Heart left ventricle (tissue), 16 donors: ENCODE results near the gene TMEM52B. TPM values are rescaled to one million over a fixed set of nuclear protein-coding genes. Genes with fewer than 3 reads are reported as not detected.

Experiments
- ATAC-seq, 4 donors: fragments of 200-7000 bp; cut with Tn5 transposase; one replicate each; pipeline ENCODE4 v1.9.1; 2020 to 2022; ENCODE audit warnings: moderate library complexity in 4 of 4, mild to moderate bottlenecking in 3 of 4, moderate number of reproducible peaks in 1 of 4
- DNase-seq, 5 donors: peaks; one replicate each; pipeline ENCODE4 v3.0.0-alpha.2; 2020
- H3K27ac ChIP-seq, 12 donors: fragments of 200-600 bp; sonication (generic) in 4 of 12; one replicate each; pipeline versions ENCODE4 v1.5.0 to v1.8.0; 2016 to 2022; ENCODE audit warnings: mild to moderate bottlenecking in 2 of 12
- H3K27me3 ChIP-seq, 9 donors: fragments of 200-600 bp; sonication (generic) in 2 of 9; one replicate each; pipeline versions ENCODE4 v1.5.1 to v1.8.0; 2016 to 2022; ENCODE audit warnings: mild to moderate bottlenecking in 3 of 9
- H3K36me3 ChIP-seq, 9 donors: fragments of 200-600 bp; sonication (generic) in 2 of 9; one replicate each; pipeline versions ENCODE4 v1.5.0 to v1.8.0; 2018 to 2022; ENCODE audit warnings: mild to moderate bottlenecking in 2 of 9
- H3K4me1 ChIP-seq, 12 donors: fragments of 200-600 bp; sonication (generic) in 4 of 12; one replicate each; pipeline versions ENCODE4 v1.5.0 to v1.8.0; 2016 to 2022; ENCODE audit warnings: mild to moderate bottlenecking in 3 of 12
- H3K4me3 ChIP-seq, 12 donors: fragments of 200-600 bp; sonication (generic) in 4 of 12; one replicate each; pipeline versions ENCODE4 v1.5.0 to v1.8.0; 2017 to 2022; ENCODE audit warnings: mild to moderate bottlenecking in 9 of 12, moderate library complexity in 4 of 12
- H3K9me3 ChIP-seq, 12 donors: fragments of 200-600 bp; sonication (generic) in 4 of 12; one replicate each; pipeline versions ENCODE4 v1.5.0 to v1.8.0; 2016 to 2022; ENCODE audit warnings: mild to moderate bottlenecking in 1 of 12
- CTCF ChIP-seq, 12 donors: fragments of 200-600 bp; sonication (generic) in 4 of 12; IDR thresholded peaks; one replicate each; pipeline versions ENCODE4 v1.5.0 to v1.8.0; 2018 to 2022; ENCODE audit warnings: antibody characterized with exemption in 12 of 12, mild to moderate bottlenecking in 5 of 12
- POLR2A ChIP-seq, 2 donors: fragments of 450-650 bp; IDR thresholded peaks; one replicate each; pipeline ENCODE4 v1.6.1; 2017; ENCODE audit warnings: antibody characterized with exemption in 2 of 2, mild to moderate bottlenecking in 2 of 2, moderate library complexity in 2 of 2
- WGBS, 4 donors: extraction: QIAGEN DNeasy Blood & Tissue Kit in 2 of 4; methylation state at CpG; one replicate each; pipeline versions ENCODE4 v1.1.5 to v1.1.7; 2013 to 2018; 5-methylcytosine and 5-hydroxymethylcytosine counted together
- intact Hi-C, 10 donors: fragments of 100-400 bp; cut with DNase I; formaldehyde crosslinking; loops; one replicate each; pipeline versions ENCODE4 v1.11.1 to v1.14.2; 2022
- polyA plus RNA-seq, 2 donors: library from polyadenylated mRNA; stranded (reverse); fragments of 200-250 nt; gene quantifications; one replicate each; pipeline ENCODE4 v1.2.3, GENCODE V29; 2013
- total RNA-seq, 9 donors: library from RNA; depleted of rRNA in 2 of 9; stranded (reverse); fragments of >200 nt in 2 of 9; fragmentation: NEBNext Ultra II Directional in 3 of 9; extraction: Animal tissue kit (Norgen Biotek cat#: 25700) in 3 of 9; gene quantifications; one replicate each; pipeline versions ENCODE4 v1.1.0 to v1.2.4, GENCODE V29; 2016 to 2023
- donor health status: ischemic (EF 13 %, LVEDD 7.1; RV severe dilation, severe dysfunction).
- donor health status: healthy with polysubstance abuse.
- donor health status: DM: no; HTN: yes; CAD: no.
- donor health status: DM: no; HTN: no; CAD: no.
- donor health status: ischemic (EF 25% LVEDD 6.9; RV normal size, moderate dysfunction).
- donor health status: ischemic (EF 25% LVEDD 5.7; RV mildly dilated, moderate dysfunction).
- donor health status: healthy.
- donor health status: DM: yes; HTN: yes; CAD: no.
- donor health status: ischemic (EF 35%, LVEDD 5.7; RV mildly dilated, moderate dysfunction).
- donor health status: nonischemic (EF 11% LVEDD 7.7; RV severe dilation, severe dysfunction).
- donor health status: DM: yes; HTN: yes; CAD: no.
- donor health status: PGD.
- donor health status: ischemic (EF 29% LVEDD 5.4; RV normal size, mild dysfunction).
- donor health status: nonischemic (EF 23%, LVEDD 6.1; RV moderate dilation, normal function).

TMEM52B gene
- total and polyA plus RNA-seq, 11 donors, result 0.03 to 0.53 TPM; not detected in 9

- Histone ChIP-seq H3K27me3 (no peaks in the 10 kb centered on the region), H3K4me1 (peaks cover 0 to 6% (median 0%) of the 10 kb centered on the region in 12 donors), H3K9me3 (no peaks in the 10 kb centered on the region), H3K36me3 (peaks cover 0 to 21% (median 0%) of the 10 kb centered on the region in 9 donors), H3K4me3 (no peak overlapping the region), H3K27ac (no peak overlapping the region)
- intact Hi-C loops, result loop anchor here in 1 of 10 donors (5.0 kb wide), 1 partner anchor 511 kb away; no protein-coding TSS in a partner anchor
- WGBS, 4 donors, result 59 to 63% (median 61%) methylated on average over 3 of the region's 3 CpGs
- no peak for TF ChIP-seq POLR2A (IDR thresholded peaks at IDR 0.05)
- TF ChIP-seq CTCF (IDR thresholded peaks at IDR 0.05), result no peak
- DNase-seq, result no peak
- no peak for ATAC-seq
Observed at GRCh38 chr12:10241290-10241689, 62.5 kb downstream of the TMEM52B start.

Other genes with a start within 250 kb of the TMEM52B start
- not detected for gene CLEC2A, start 246.7 kb upstream of the TMEM52B start, total RNA-seq
- not detected for gene CLEC2A, start 246.7 kb upstream of the TMEM52B start, polyA plus RNA-seq
- 10 to 100 TPM in 2 of 9 donors, 1 to 10 TPM in 2, under 1 TPM in 3, not detected in 2; 0.20 to 16.8 (median 1.3) TPM for gene CLEC12A, start 207.6 kb upstream of the TMEM52B start, total RNA-seq
- 1 to 10 TPM in 1 of 2 donors, under 1 TPM in 1; 0.27 to 1.1 TPM for gene CLEC12A, start 207.6 kb upstream of the TMEM52B start, polyA plus RNA-seq
- not detected for gene CLEC1B, start 179.9 kb upstream of the TMEM52B start, total RNA-seq
- not detected for gene CLEC1B, start 179.9 kb upstream of the TMEM52B start, polyA plus RNA-seq
- gene CLEC12B, start 168.4 kb upstream of the TMEM52B start, total RNA-seq, result under 1 TPM in 2 of 9 donors, not detected in 7; 0.43 to 0.59 TPM
- not detected for gene CLEC12B, start 168.4 kb upstream of the TMEM52B start, polyA plus RNA-seq
- gene CLEC9A, start 148.3 kb upstream of the TMEM52B start, total RNA-seq, result under 1 TPM in 4 of 9 donors, not detected in 5; 0.12 to 0.24 (median 0.22) TPM
- under 1 TPM in 1 of 2 donors, not detected in 1; 0.04 TPM for gene CLEC9A, start 148.3 kb upstream of the TMEM52B start, polyA plus RNA-seq
- gene CLEC1A, start 80.0 kb upstream of the TMEM52B start, total RNA-seq, result 1 to 10 TPM; 1.2 to 7.3 (median 2.5) TPM
- gene CLEC1A, start 80.0 kb upstream of the TMEM52B start, polyA plus RNA-seq, result 1 to 10 TPM; 2.5 to 3.1 TPM
- gene CLEC7A, start 48.8 kb upstream of the TMEM52B start, total RNA-seq, result 10 to 100 TPM in 1 of 9 donors, 1 to 10 TPM in 6, under 1 TPM in 2; 0.83 to 31.5 (median 1.9) TPM
- 1 to 10 TPM; 1.1 to 2.7 TPM for gene CLEC7A, start 48.8 kb upstream of the TMEM52B start, polyA plus RNA-seq
- gene OLR1, start 6.9 kb upstream of the TMEM52B start, total RNA-seq, result 1 to 10 TPM in 2 of 9 donors, under 1 TPM in 5, not detected in 2; 0.34 to 1.6 (median 0.81) TPM
- gene OLR1, start 6.9 kb upstream of the TMEM52B start, polyA plus RNA-seq, result under 1 TPM; 0.07 to 0.38 TPM
- 100 to 1,000 TPM; 212 to 790 (median 297) TPM for gene GABARAPL1, start 33.8 kb downstream of the TMEM52B start, total RNA-seq
- gene GABARAPL1, start 33.8 kb downstream of the TMEM52B start, polyA plus RNA-seq, result 100 to 1,000 TPM; 126 to 258 TPM
- gene KLRD1, start 128.8 kb downstream of the TMEM52B start, total RNA-seq, result 1 to 10 TPM in 3 of 9 donors, under 1 TPM in 6; 0.25 to 7.4 (median 0.93) TPM
- gene KLRD1, start 128.8 kb downstream of the TMEM52B start, polyA plus RNA-seq, result 1 to 10 TPM in 1 of 2 donors, under 1 TPM in 1; 0.25 to 1.1 TPM
- gene KLRK1, start 211.0 kb downstream of the TMEM52B start, total RNA-seq, result 1 to 10 TPM in 2 of 9 donors, under 1 TPM in 5, not detected in 2; 0.45 to 6.6 (median 0.49) TPM
- gene KLRK1, start 211.0 kb downstream of the TMEM52B start, polyA plus RNA-seq, result under 1 TPM; 0.28 to 0.69 TPM
- gene KLRC4, start 230.7 kb downstream of the TMEM52B start, total RNA-seq, result 1 to 10 TPM in 1 of 9 donors, not detected in 8; 1.1 TPM
- gene KLRC4, start 230.7 kb downstream of the TMEM52B start, polyA plus RNA-seq, result not detected
- not detected for gene KLRC3, start 241.6 kb downstream of the TMEM52B start, total RNA-seq
- not detected for gene KLRC3, start 241.6 kb downstream of the TMEM52B start, polyA plus RNA-seq